A172 (cell line): ENCODE measurements around the gene PPP2R2C. TPM values are rescaled to one million over a fixed set of nuclear protein-coding genes. Genes with fewer than 3 reads are reported as not detected.

Experiments
- DNase-seq: peaks from one replicate; pipeline ENCODE4 v3.0.0-alpha.2; 2015; ENCODE audit warnings: low spot score
- total RNA-seq: library from RNA; depleted of rRNA; stranded (reverse); fragments of >200 nt; shearing (Covaris generic); gene quantifications from 2 replicates; pipeline ENCODE4 v1.2.3, GENCODE V29; 2014

Gene PPP2R2C
- total RNA-seq, 1 experiment from 2014 or later: 10.6 TPM

DNA sequence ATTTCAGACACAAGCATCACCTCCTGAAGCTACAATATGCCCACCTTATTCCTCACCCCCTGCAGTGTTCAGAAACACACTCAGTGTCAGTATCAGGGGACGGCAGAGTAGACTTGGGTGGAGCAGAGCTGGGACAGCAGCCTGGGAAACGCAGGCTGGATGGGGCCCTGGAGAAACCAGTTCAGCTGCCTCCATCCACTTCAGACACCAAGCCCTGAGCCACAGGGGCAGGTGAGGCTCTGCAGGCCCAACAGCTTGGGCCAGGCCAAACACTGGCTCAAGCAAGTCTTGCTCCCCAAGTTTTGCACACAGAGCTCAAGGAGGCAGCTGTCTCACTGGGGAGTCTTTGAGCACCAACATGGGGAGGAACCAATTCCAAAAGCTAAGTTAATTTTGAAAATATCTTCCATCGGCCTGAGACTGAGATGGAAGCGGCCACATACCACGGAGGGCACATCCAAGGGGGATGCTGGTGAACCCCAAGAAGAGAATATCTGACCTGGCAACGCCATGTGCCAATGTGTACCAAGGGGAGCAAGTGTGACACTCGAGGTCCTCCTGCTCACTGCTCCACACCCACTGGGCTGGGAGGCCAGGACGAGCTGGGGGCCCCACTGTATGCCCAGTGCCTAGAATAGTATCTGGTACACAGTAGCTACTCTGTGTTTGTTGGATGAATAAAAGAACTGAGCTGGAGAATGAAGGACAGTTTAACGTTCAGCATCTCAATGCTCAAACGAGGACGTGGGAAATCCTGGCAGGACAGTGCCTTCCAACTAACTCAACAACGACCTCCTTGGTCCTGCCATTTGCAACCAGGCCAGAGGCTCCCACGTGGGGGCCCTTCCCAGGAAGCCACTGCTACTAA, 45.6 kb downstream of the PPP2R2C start:
- DNase-seq: no peak

DNA sequence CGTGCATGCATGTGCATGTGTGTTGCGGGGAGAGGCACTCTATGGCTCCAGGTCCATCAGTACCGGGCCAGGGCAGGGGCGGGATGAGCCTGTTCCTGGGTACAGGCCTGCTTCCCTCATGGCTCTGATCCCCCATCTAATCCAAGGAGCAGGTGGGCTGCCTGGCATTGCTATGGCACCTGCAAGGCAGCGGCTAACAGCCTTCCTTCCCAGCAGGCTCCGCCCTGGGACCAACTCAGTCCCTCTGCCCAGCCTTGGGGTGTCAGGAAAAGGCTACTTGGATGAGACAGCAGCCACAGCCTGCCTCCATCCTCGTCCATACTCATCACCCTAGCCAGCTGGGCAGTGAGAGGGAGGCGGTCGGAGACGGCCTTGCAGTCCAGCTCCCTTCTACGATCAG, 46.5 kb downstream of the PPP2R2C start:
- no peak for DNase-seq

DNA sequence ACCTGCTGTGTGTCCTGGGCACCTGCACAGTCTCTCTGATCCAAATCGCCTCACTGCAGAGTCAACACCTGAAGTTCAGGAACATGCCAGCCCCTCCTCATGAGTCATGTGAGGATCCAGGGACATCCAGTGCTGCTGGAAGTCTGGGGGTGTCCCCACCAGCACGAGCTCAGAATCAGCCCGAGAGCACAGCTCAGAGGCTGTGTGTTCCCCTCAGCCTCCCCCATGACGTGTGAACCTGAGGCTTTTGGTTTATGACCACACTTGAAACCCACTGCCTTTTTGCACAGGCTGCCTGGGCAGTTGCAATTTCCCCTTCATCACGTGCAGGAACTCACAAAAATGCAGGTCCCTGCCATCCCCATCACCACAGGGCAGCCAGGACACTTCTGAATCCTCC, 47.1 kb downstream of the PPP2R2C start:
- DNase-seq: no peak

DNA sequence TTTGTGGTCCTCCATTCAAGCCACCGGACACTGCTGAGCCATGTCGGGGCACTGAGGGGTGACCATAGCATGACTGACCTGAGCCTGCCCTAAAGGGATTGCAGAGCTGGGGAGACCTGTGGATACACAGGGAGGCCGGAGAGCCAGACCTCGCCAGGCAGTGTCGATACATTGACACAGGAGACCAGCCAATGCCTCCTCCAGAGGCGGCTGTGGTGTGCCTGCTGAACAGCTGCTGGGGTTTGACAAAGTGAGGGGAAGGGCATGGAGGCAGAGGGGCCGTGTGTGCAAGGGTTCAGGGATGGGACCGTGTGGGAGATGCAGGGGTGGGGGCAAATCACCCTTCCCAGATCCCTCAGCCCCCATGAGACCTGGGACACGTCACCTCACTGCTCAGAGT, 48.0 kb downstream of the PPP2R2C start:
- DNase-seq: no peak

DNA sequence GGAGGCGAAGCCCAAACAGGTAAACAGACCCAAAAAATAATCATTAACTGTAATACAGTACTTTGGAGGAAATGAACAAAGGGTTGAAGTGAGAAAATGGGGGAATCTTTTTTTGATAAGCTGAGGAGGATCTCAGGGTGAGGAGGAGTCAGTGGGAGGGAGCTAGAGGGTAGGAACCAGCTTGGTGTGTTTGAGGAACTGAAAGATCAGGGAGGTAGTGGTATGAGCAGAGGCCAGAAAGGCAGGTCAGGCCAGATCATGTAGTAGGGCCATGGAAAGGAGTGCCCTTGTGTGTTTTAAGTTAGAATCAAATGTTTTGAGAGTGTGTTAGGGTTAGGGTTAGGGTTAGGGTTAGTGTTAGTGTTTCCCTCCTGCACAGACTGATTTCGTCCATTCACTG, 48.8 kb downstream of the PPP2R2C start:
- no peak for DNase-seq

DNA sequence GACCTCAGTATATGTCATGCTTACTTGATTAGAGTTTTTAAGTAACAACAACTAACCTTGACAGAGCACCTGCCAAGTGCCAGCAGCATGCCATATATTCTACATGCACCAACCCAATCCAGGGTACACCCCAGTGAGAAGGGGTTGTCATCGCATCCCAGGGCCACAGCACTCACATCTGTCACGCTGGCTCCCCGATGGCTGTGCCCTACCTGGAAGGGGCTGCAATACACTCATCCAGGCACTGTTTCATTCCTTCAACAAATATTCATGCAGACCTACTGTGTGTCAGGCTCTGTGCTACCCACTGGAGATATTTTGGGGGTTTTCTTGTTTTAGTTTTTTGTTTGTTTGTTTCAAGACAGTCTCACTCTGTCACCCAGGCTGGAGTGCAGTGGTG, 49.5 kb downstream of the PPP2R2C start:
- no peak for DNase-seq

DNA sequence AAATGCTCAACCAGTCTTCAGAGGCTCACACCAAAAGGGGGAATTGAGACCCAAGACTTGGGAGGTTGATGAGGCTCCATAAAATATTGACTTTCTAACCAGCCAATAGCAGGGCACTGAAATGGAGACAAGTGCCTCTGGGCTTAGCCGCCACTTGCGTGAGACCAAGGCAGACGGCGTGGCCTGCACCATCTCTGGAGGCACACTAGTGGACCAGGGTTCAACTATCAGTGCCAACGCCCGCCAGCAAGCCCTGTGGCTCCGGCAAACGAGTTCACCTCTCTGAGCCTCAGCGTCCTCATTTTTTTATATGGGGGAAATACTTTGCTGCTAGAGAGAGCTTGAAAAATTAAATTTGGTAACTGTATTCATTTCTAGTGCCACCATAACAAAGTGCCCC, 50.3 kb downstream of the PPP2R2C start:
- no peak for DNase-seq

DNA sequence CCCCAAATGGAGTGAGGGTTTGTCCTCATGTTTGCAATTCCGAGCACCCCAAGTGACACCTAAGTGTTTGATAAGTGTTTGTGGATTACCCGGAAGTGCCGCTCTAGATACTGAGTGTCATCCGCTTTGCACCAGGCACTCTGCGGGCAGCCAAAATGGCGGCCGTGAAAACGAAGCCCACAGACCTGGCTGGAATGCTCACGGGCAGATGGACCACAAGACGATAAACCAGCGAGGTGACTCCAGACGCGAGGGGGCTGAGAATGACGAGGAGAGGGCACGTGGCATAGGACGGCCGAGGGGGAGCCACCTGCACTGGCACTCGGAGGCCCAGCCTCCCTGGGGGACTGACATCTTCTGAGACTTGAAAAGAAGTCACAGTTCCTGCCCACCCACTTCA, 51.0 kb downstream of the PPP2R2C start:
- no peak for DNase-seq

DNA sequence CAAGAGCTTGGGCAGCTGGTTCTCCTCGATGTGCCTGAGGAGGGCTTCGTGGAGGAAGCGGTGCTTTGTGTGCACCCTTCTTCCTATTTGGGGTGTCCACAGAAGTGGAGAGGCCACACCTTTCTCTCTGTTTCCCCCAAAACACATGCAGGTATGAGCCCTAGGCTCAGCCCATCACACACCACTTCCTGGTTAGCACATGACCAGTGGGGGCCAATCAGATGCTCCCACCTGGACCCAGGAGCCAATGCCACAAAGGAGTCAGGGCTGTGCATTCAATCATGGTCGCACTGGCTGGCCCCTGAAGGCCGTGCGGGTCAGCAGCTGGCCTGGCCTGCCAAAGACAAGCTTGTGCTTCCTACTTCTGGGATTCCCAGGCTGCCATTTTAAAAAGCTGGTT, 51.4 kb downstream of the PPP2R2C start:
- no peak for DNase-seq

DNA sequence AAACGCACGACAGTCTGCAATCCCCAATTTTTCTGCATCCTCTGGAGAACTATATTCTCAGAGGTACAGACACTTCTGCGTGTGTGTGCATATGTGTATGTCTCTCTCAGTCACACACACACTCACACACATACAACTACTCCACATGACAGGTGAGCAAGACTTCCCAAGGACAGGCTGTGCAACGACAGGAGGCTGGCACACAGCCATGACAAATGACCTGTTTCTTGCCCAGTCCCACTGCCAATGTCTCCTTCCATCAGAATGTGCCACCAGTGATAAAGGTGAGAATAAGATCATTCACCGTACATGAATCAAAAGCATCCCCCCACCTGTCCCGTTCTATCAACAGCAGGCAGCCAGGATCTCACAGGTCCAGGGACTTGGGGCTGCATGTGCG, 52.4 kb downstream of the PPP2R2C start:
- DNase-seq: no peak

DNA sequence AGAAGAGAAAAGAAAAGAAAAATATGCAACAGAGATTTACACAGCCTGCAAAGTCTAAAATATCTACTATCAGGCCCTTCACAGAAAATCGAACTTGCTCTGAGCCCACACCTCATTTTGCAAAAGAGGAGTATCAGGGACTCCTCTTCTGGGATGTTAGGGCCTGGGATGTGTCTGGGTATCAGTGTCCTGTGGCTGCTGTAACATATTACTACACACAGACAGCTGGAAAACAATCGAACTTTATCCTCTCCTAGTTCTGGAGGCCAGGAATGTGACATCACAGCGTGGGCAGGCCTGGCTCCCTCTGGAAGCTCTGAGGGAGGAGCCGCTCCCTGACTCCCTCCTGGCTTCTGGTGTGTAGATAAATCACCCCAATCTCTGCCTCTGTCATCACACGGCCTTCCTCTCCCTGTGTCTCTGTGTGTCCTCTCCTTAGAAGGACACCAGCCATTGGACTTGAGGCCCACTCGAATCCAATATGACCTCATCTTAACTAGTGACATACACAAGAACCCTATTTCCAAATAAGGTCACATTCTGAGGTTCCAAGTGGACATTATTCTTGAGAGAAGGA, 52.9 kb downstream of the PPP2R2C start:
- DNase-seq: peak; percentile 50

DNA sequence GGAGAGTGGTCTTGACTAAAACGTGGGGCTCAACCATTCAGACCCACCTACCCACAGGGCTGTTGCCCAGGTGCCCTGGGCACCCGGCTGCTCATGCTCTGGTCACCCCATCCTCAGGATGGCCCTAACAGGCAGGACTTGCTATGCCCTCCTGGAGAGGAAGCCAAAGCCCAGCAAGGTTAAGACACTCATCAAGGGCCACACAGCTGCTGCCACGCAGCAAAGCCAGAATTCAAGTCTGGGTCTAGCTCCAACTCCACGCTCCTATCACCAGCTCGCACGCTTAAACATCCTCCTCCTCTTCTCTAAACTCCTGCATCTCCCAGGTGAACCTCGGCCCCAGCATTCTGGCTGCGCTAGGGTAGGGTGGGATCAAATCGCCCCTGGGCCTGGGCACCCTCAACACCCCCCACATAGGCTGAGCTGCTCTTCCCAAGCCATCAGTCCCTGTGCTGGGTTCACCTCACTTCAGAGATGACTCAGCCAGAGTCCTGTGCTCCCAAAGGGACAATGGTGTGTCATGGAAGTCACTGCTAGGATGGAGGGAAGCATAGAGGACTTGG, 54.1 kb downstream of the PPP2R2C start:
- DNase-seq: no peak

DNA sequence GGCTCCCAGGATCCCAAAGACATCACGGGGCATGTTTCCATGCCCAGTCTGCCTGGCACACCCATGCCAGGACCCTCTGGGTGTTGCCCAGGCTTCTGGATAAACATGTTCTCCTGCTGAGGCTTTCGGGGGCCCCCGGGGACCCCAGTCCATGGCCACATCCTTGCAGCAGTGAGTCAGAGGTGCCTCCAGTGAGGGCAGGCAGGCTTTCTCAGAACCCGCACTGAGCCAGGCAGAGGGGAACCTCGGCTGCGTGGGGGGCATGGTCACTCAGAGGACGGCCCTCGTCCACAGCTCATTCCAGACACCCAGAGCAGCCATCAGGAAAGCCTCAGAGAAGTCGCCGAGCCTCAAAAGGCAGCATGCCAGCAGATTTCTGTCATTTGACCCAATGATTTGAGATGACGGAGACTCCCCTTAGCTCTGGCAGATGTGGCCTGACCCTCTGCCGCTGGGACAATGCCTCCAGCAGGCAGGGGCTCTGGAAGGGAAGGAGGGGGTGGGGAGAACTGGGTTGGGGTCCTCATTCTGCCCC, 54.8 kb downstream of the PPP2R2C start:
- no peak for DNase-seq

DNA sequence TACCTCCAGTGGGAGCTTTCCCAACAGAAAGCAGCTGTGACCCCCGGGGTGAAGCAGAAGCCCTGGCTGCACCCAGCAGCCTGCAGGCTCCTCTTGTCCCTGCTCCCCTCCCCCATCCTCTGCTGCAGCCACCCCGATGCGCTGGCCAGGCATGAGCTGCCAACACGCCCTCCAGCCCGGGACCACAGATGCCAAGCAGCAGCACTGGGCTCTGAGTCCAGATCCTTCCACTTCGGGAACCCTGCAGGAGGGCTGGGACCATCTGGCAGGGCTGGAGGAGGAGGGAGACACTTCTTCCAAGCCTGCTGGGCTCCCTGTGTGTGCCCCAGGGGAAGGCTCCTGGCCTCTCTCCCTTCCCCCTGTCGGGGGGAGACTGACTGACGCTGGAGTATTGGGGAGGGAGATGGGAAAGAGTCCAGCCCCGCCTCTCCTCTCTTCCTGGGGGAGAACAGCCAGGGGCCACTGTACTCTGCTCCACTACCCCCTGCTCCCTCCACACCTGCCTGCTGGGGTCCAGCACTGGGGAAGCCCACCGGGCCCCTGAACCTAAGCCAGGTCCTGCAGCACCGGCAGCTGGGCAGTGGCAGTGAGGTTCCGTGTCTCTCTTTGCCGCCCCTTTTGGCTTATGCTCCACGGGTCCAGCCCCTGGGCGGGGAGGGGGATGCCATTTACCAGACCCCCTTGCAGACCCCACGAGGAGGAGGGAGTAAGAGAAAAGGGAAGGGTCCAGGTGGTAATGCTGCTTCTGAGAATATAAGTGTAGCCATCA, 55.7 kb downstream of the PPP2R2C start:
- DNase-seq: no peak

DNA sequence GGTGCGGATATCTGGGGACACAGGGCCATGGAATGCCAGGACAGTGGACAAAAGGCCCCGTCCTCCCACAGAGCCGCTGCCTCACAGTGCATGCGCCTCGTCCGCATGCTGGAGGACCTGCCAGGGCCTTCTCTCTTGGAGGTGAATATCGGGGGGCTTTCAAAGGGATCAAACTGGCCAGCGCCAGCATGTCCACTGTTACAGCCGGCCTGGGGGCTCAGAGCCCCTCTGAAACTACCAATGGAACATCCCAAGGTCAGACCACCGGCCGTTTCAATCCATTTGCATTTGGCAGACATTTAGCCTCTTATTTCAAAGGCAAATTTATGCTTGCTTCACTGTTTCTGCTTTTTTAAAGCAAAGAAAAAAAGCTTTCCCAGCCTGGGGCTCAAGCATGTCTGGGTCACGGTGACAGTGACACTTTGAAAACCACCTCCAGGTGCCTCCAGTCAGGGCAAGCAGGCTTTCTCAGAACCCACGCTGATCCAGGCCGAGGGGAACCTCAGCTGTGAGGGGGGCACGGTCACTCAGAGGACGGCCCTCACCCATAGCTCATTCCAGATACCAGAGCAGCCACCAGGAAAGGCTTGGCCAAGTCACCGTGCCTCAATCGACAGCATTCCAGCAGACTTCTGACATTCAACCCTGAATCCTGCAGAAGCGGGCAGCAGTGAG, 57.2 kb downstream of the PPP2R2C start:
- no peak for DNase-seq

DNA sequence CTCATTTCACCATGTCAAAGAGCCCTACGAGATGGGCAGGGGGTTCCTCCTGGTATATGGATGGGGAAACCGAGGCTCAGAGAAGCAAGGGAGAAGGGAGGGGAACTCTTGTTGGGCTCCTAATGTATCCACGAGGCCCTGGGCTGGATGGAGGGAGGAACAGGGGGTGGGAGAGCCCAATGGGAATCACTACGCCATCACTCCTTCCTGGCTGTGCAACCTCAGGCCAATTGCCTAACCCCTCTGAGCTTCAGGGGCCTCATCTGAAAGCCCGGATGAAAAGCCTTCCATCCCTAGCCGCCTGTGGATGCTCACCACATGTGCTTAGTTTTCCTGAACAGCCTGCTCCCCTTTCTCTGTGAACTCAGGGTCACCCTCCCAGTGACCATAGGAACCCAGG, 57.8 kb downstream of the PPP2R2C start:
- DNase-seq: no peak

DNA sequence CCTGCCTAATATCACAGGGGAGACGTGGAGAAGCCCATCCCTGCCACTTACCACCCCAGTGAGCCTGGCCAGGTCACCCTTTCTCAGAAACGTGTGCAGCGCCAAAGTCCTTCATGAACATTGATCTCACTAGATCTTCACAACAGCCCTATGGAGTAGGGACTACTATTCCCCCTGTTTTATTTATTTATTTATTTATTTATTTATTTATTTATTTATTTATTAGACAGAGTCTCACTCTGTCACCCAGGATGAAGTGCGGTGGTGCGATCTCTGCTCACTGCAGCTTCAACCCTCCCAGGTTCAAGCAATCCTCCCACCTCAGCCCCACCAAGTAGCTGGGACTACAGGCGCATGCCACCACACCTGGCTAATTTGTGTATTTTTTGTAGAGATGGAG, 61.8 kb downstream of the PPP2R2C start:
- DNase-seq: no peak

DNA sequence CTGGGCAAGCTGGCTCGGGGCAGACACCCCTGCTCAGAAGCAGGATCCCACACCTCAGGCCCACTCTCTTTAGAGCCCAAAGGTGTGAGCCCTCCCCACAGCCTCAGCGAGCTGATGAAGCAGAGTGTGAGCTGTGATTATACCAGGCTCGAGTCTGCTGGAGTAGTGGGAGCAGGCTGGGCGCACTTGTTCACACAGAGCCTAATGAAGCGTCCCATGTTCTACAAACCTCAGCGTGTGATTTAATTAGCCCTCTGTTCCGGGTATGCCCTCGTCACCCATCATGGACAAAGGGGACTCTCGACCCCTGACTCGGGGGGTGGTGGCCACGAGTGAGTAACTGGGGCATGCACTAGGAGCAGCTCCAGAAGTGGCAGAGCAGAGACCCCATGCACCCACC, 62.3 kb downstream of the PPP2R2C start:
- DNase-seq: no peak

DNA sequence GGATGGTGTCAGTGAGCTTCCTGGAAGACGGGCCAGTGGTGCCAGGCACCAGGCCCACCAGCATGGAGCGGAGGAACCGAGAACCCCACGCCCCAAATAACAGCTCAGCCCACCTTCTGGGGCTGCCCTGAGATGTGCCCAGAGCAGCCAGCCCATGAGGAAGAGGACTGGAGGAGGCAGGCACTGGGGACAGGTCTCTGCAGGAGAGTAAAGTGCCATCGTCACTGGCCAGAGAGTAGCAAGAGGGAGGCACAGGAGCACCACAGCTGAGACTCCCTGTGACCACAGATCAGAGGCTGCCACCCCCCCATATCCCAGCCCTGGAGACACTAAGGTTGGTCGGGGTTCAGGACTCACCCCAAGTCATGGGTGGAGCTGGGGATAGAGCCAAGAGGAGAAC, 63.0 kb downstream of the PPP2R2C start:
- no peak for DNase-seq

DNA sequence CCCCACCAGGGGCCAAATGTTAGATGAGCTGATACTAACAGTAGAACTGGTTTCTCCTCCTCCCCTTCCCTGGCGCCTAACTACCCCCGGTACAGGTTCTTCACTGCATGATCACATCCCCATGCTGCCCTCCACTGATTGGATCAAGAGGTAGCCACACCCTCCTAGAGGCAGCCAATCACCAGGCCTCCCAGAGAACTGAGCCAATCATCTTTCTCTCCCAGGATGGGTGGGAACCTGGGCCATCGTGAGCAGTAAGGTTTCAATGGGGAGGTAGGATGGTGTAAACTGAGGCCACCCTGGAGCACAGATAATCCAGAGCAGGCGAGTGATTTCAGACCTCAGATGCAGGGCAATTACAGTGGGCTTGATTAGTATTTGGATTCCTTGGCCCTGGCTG, 64.2 kb downstream of the PPP2R2C start:
- peak; percentile 18 for DNase-seq

DNA sequence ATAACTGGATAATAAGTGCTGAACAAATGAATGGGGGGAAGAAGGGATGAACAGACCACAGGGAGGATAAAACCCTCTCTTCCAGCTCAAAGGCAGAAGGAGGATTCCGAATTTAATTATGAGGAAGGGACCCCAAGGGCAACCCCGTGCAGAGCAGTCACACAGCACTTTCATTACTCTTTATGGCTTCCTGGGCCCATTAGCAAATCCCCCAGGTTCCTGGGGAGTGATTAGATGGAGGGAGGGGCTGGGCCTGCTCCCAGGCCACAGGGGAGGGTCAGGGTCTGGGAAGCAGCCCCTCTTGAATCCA, 67.1 kb downstream of the PPP2R2C start:
- no peak for DNase-seq
